GM12872 (cell line): Measurements from ENCODE around the gene CLPSL1.

Experiments
- CTCF ChIP-seq: IDR thresholded peaks from 3 replicates; pipeline ENCODE4 v1.5.1; 2011; ENCODE audit warnings: low read depth, mild to moderate bottlenecking, low read length, moderate library complexity; ENCODE audit not compliant: insufficient read depth

CLPSL1 gene

GRCh38 chr6:35780719-35781118, at the start of gene CLPSL1:
Gene CLPSL1, plus strand, starts transcription at chr6:35781019. Its CDS starts 92 bp downstream, at chr6:35781111.
- TF ChIP-seq CTCF = no peak

DNA sequence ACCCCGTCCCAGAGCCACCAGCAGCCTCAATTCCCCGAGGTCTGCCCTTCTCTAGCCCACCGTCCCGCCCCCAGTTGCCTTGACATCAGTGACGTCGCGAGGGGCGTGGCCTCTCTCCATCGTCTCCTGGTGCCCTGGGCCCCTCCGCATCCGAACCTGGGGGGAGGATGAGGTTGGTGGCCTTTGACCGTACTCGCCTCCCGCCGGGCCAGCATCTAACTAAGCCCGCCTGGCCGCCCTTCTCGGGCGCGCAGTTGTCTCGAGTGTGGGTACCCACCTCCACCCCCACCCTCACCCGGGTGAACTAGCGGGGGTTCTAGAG, 49.4 kb upstream of the CLPSL1 start:
- no peak for TF ChIP-seq CTCF

DNA sequence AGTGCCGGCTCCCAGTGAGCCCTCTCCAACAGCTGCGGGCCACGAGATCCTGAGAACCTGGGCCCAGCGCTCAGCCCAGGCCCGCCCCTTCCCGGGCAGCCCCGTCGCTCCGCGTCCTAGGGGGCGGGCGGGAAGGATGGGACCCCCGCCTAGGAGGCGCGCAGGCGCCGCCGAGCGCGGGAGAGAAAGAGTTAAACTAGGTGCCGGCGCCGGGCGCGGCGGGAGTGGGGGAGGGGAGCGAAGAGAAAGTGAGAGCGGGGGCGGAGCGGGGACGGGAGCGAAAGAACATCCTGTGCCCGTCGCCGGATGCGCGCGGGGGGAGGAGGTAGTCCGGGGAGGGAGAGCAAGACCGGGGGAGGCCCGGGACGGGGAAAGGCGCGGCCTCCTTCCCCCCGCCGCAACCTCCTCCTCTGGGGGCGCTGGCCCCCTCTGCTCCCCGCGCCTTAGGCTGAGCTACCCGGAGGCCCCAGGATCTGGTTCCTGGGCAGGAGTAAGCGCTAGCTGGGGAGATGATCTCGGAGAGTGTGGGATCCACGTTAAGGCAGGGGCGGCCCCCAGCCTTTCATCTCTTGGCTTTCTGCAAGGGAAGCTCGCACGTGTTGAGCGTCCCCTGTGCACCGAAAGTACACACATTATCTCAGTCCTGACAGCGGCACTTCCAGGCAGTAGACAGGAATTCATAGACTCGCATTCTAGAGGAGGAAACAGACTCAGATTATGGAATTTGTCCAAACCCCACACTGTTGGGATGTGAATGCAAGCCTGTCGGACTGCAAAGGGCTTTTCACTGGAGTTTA, 48.9 kb upstream of the CLPSL1 start:
- no peak for TF ChIP-seq CTCF

DNA sequence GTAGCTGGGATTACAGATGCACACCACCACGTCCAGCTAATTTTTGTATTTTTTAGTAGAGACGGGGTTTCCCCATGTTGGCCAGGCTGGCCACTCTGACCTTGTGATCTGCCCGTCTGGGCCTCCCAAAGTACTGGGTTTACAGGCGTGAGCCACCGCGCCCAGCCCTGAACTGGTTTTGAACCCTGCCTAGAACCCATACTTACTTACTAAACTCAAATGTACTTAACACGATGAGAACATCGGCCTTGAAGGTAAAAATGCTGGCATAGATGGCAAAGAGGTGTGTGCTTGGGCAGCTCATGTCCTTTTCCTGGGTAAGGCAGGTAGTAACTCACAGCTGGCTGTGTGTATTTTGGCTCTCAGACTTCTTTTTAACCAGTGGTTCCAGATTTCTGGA, 47.2 kb upstream of the CLPSL1 start:
- TF ChIP-seq CTCF = no peak

DNA sequence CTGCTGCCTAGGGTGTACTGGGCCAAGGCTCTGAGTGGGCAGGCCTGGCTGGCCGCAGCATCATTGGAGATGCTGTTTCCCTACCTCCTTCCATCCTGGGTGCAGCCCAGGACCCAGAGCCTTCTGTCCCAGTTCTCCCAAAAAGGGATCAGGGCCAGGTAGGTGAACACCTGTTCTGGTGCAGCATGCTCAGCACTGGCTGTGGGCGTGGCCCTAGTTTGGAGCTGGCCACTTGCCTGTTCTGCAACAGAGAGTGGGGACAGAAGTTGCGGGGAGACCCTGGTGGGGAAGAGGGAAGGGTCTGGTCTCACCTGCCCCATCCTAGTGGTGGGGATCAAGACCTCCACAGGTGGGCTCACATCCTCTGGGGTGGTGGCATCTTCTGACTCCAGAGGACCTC, 45.4 kb upstream of the CLPSL1 start:
- TF ChIP-seq CTCF = no peak

DNA sequence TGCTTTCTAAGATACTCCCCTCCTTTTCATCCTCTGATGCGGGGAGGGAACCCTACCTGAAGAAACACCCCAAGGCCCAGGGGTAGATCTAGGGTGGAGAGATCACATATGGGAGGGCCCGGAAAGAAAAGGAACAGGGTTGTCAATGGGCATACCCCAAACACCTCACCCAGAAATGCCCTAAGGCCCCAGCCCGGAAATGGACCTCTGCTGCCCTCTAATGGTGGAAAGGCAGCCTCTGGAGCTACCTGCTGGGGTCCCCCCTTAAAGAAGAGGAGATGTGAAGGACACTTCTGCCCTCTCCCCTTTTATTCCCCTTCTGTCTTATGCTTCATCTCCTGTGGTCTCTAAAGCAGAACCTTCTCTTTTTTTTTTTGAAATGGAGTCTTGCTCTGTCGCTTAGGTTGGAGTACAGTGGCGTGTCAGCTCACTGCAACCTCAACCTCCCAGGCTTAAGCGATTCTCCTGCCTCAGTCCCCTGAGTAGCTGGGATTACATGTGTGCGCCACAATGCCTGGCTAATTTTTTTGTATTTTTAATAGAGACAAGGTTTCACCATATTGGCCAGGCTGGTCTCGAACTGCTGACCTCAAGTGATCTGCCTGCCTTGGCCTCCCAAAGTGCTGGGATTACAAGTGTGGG, 44.4 kb upstream of the CLPSL1 start:
- peak; percentile 96 for TF ChIP-seq CTCF

DNA sequence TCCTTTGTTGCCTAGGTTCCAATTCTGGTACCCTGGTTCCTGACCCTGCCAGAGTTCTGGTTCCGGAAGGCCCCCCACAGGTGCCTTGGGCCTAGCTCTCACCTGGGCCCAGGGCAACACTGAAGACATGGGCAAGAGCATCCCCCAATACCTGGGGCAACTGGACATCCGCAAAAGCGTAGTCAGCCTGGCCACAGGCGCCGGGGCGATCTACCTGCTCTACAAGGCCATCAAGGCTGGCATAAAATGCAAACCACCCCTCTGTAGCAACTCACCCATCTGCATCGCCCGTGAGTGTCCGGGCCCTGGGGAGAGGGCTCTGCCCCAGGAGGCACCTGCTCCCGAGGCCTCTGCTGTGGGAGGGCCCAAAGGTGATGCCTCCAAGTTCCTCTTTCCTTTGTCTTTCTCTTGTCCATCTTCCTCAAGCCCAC, 43.8 kb upstream of the CLPSL1 start, which contains the start of gene ARMC12:
ARMC12 (plus strand) TSS at position 51 of the 431 bp plus-strand sequence; CDS start at position 128, 77 bp downstream.
- no peak for TF ChIP-seq CTCF
